ENCODE data around the gene PIK3C2B. TPM values are rescaled to one million over a fixed set of nuclear protein-coding genes. Genes with fewer than 3 reads are reported as not detected.

Gene PIK3C2B
- polyA plus RNA-seq, 6 donors from 2014 or later = 8.5 to 16.9 (median 10.6) TPM; not detected in 1

- DNase-seq = no peak
- Mint-ChIP-seq H3K27ac (peak overlapping the region; percentile 90 to 94 (median 92)), H3K36me3 (peaks cover 26 to 47% of the 10 kb centered on the region in 2 donors), H3K4me3 (peak overlapping the region in 6 of 8 donors; percentile 38 to 77 (median 58)), H3K4me1 (peaks cover 60 to 88% (median 73%) of the 10 kb centered on the region in 3 donors), H3K27me3 (no peaks in the 10 kb centered on the region), H3K9me3 (no peaks in the 10 kb centered on the region)
- ATAC-seq (ENCODE audit: low read depth in 2 of 2) = no peak
Observed at GRCh38 chr1:204448991-204449677, 45.5 kb downstream of the PIK3C2B start.

GRCh38 chr1:204448344-204448964, 46.2 kb downstream of the PIK3C2B start:
- H3K36me3 Mint-ChIP-seq = peaks cover 30 to 52% of the 10 kb centered on the region in 2 donors
- H3K27me3 Mint-ChIP-seq = no peaks in the 10 kb centered on the region
- peak overlapping the region in 7 of 8 donors; percentile 38 to 77 (median 56) for H3K4me3 Mint-ChIP-seq
- peak overlapping the region; percentile 90 to 94 (median 92) for H3K27ac Mint-ChIP-seq
- peaks cover 59 to 84% (median 67%) of the 10 kb centered on the region in 3 donors for H3K4me1 Mint-ChIP-seq
- DNase-seq = no peak
- no peaks in the 10 kb centered on the region for H3K9me3 Mint-ChIP-seq
- no peak for ATAC-seq (ENCODE audit: low read depth in 2 of 2)

GRCh38 chr1:204447736-204448135, 46.9 kb downstream of the PIK3C2B start:
- H3K4me1 Mint-ChIP-seq = peaks cover 53 to 77% (median 60%) of the 10 kb centered on the region in 3 donors
- no peaks in the 10 kb centered on the region for H3K27me3 Mint-ChIP-seq
- H3K36me3 Mint-ChIP-seq = peaks cover 25 to 52% of the 10 kb centered on the region in 2 donors
- ATAC-seq (ENCODE audit: low read depth in 2 of 2) = no peak
- no peak for DNase-seq
- peak overlapping the region; percentile 18 to 94 (median 91) for H3K27ac Mint-ChIP-seq
- peak overlapping the region in 7 of 8 donors; percentile 25 to 80 (median 58) for H3K4me3 Mint-ChIP-seq
- no peaks in the 10 kb centered on the region for H3K9me3 Mint-ChIP-seq

- Mint-ChIP-seq H3K9me3 (no peaks in the 10 kb centered on the region), H3K4me1 (peaks cover 53 to 72% (median 64%) of the 10 kb centered on the region in 3 donors), H3K4me3 (peak overlapping the region in 7 of 8 donors; percentile 6 to 83 (median 65)), H3K27me3 (no peaks in the 10 kb centered on the region), H3K36me3 (peaks cover 26 to 57% of the 10 kb centered on the region in 2 donors), H3K27ac (peak overlapping the region; percentile 81 to 99 (median 93))
- DNase-seq = no peak
- ATAC-seq (ENCODE audit: low read depth in 2 of 2) = no peak
Observed at GRCh38 chr1:204447190-204447589, 47.4 kb downstream of the PIK3C2B start.

GRCh38 chr1:204446413-204447111, 48.0 kb downstream of the PIK3C2B start:
- peaks cover 32 to 63% of the 10 kb centered on the region in 2 donors for H3K36me3 Mint-ChIP-seq
- peaks cover 56 to 66% (median 65%) of the 10 kb centered on the region in 3 donors for H3K4me1 Mint-ChIP-seq
- ATAC-seq (ENCODE audit: low read depth in 2 of 2) (peak; percentile 96), DNase-seq (peak; percentile 81)
- H3K4me3 Mint-ChIP-seq = peak overlapping the region in 7 of 8 donors; percentile 76 to 94 (median 83)
- H3K9me3 Mint-ChIP-seq = no peaks in the 10 kb centered on the region
- no peaks in the 10 kb centered on the region for H3K27me3 Mint-ChIP-seq
- H3K27ac Mint-ChIP-seq = peak overlapping the region; percentile 92 to 99 (median 96)

- Mint-ChIP-seq H3K36me3 (peaks cover 38 to 67% of the 10 kb centered on the region in 2 donors), H3K4me3 (peak overlapping the region in 1 of 8 donors; percentile 88), H3K27me3 (no peaks in the 10 kb centered on the region), H3K4me1 (peaks cover 52 to 60% (median 59%) of the 10 kb centered on the region in 3 donors), H3K27ac (peak overlapping the region in 4 of 6 donors; percentile 70 to 98 (median 92)), H3K9me3 (no peaks in the 10 kb centered on the region)
- DNase-seq = no peak
- peak; percentile 22 to 36 for ATAC-seq (ENCODE audit: low read depth in 2 of 2)
Observed at GRCh38 chr1:204445860-204446412, 48.7 kb downstream of the PIK3C2B start.

Other genes starting within 250 kb of the PIK3C2B start
- under 1 TPM in 1 of 6 donors, not detected in 5; 0.09 TPM for gene PLEKHA6, start 134.9 kb downstream of the PIK3C2B start, polyA plus RNA-seq (ENCODE audit: low read depth in 6 of 6)
- 10 to 100 TPM; 18.5 to 39.0 (median 33.0) TPM for gene PPP1R15B, start 83.0 kb downstream of the PIK3C2B start, polyA plus RNA-seq (ENCODE audit: low read depth in 6 of 6)
- 10 to 100 TPM; 12.6 to 50.8 (median 28.2) TPM for gene MDM4, start 21.6 kb upstream of the PIK3C2B start, polyA plus RNA-seq (ENCODE audit: low read depth in 6 of 6)
- gene LRRN2, start 190.9 kb upstream of the PIK3C2B start, polyA plus RNA-seq (ENCODE audit: low read depth in 6 of 6) = under 1 TPM in 2 of 6 donors, not detected in 4; 0.11 to 0.25 TPM

All from naive B cell (primary cell).